ENCODE data around the gene ESYT2.

DNA sequence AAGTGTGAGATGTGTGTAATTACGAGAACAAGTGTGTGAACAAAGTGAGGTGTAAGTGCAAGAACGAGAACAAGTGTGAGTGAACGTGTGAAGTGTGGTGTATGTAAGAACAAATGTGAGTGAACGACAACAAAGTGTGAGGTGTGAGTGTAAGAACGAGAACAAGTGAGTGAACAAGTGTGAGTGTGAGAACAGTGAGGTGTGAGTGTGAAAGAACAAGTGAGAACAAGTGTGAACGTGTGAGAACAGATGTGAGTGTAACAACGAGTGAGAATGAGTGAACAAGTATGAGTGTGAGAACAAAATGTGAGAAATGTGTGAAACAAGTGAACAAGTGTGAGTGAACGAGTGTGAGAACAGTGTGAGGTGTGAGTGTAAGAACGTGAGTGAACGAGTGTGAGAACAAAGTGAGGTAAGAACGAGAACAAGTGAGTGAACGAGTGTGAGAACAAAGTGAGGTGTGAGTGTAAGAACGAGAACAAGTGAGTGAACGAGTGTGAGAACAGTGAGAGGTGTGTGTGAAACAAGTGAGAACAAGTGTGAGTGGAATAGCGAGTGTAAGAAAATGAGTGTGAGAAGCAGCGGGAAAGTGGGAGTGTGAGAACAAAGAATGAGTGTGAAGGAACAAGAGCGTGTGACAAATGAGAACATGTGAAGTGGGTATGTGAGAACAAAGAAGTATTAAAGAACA is 47.2 kb downstream of the ESYT2 start:
- TF ChIP-seq SMAD1 (IDR thresholded peaks at IDR 0.05; ENCODE audit: low read depth, low read length, partially characterized antibody), result no peak
- no peak for TF ChIP-seq FOXP1 (CRISPR knock-in tag; IDR thresholded peaks at IDR 0.05)
- no peak for TF ChIP-seq THRAP3 (IDR thresholded peaks at IDR 0.05; ENCODE audit: borderline replicate concordance)
- TF ChIP-seq, protein P1, sequence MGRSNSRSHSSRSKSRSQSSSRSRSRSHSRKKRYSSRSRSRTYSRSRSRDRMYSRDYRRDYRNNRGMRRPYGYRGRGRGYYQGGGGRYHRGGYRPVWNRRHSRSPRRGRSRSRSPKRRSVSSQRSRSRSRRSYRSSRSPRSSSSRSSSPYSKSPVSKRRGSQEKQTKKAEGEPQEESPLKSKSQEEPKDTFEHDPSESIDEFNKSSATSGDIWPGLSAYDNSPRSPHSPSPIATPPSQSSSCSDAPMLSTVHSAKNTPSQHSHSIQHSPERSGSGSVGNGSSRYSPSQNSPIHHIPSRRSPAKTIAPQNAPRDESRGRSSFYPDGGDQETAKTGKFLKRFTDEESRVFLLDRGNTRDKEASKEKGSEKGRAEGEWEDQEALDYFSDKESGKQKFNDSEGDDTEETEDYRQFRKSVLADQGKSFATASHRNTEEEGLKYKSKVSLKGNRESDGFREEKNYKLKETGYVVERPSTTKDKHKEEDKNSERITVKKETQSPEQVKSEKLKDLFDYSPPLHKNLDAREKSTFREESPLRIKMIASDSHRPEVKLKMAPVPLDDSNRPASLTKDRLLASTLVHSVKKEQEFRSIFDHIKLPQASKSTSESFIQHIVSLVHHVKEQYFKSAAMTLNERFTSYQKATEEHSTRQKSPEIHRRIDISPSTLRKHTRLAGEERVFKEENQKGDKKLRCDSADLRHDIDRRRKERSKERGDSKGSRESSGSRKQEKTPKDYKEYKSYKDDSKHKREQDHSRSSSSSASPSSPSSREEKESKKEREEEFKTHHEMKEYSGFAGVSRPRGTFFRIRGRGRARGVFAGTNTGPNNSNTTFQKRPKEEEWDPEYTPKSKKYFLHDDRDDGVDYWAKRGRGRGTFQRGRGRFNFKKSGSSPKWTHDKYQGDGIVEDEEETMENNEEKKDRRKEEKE (IDR thresholded peaks at IDR 0.05; ENCODE audit: borderline replicate concordance in 1 of 2, control insufficient read depth in 1 of 2, low read depth in 2 of 2, low read length in 1 of 2), result no peak

All from K562 (cell line).